HFFc6 (cell line): ENCODE data around the gene GPX3. TPM values are rescaled to one million over a fixed set of nuclear protein-coding genes. Genes with fewer than 3 reads are reported as not detected.
A peak's percentile ranks its signal among the peaks of the same experiment; 100 is the strongest.

Source experiments
- DNase-seq: peaks from one replicate; pipeline ENCODE4 v3.0.0-alpha.2; 2018
- H3K27ac Mint-ChIP-seq: 2 replicates; pipeline ENCODE4 v1.8.0; 2020; ENCODE audit warnings: mild to moderate bottlenecking, mixed read lengths
- H3K27me3 Mint-ChIP-seq: 2 replicates; pipeline ENCODE4 v1.8.0; 2021; ENCODE audit warnings: mild to moderate bottlenecking, moderate library complexity, mixed read lengths; ENCODE audit not compliant: insufficient read depth
- H3K36me3 Mint-ChIP-seq: 2 replicates; pipeline ENCODE4 v1.8.0; 2021; ENCODE audit warnings: low read depth, mixed read lengths
- H3K4me1 Mint-ChIP-seq: 2 replicates; pipeline ENCODE4 v1.8.0; 2020; ENCODE audit warnings: low read depth, mixed read lengths
- H3K4me3 Mint-ChIP-seq: 2 replicates; pipeline ENCODE4 v1.8.0; 2020; ENCODE audit warnings: mild to moderate bottlenecking, moderate library complexity, mixed read lengths
- H3K9me3 Mint-ChIP-seq: 2 replicates; pipeline ENCODE4 v1.8.0; 2020; ENCODE audit warnings: mild to moderate bottlenecking, mixed read lengths
- CTCF ChIP-seq: fragments of 200-600 bp; sonication (generic); IDR thresholded peaks from 2 replicates; pipeline ENCODE4 v1.5.0; 2021; ENCODE audit warnings: antibody characterized with exemption, mild to moderate bottlenecking
- total RNA-seq, 6 experiments: library from RNA; stranded (reverse); fragmentation: NEBNext Ultra II Directional; extraction: Animal tissue kit (Norgen Biotek cat#: 25700); gene quantifications; 2 replicates in 1 of 6; 3 replicates in 5 of 6; pipeline ENCODE4 v1.2.3, GENCODE V29; 2021

Gene GPX3
- total RNA-seq, 6 experiments from 2014 or later, result 0.66 to 1.2 (median 0.77) TPM

GRCh38 chr5:151071021-151071420 is 50.6 kb downstream of the GPX3 start:
- TF ChIP-seq CTCF, result no peak
- Mint-ChIP-seq H3K27ac (peak overlapping the region; percentile 73), H3K4me3 (no peak overlapping the region), H3K4me1 (peaks cover 78% of the 10 kb centered on the region), H3K9me3 (no peaks in the 10 kb centered on the region), H3K36me3 (peaks cover 18% of the 10 kb centered on the region), H3K27me3 (no peaks in the 10 kb centered on the region)
- DNase-seq, result no peak

GRCh38 chr5:151071848-151072629 is 51.6 kb downstream of the GPX3 start:
- DNase-seq, result no peak
- Mint-ChIP-seq H3K9me3 (no peaks in the 10 kb centered on the region), H3K36me3 (peaks cover 29% of the 10 kb centered on the region), H3K4me1 (peaks cover 82% of the 10 kb centered on the region), H3K27ac (peak overlapping the region; percentile 88), H3K4me3 (peak overlapping the region; percentile 67), H3K27me3 (no peaks in the 10 kb centered on the region)
- no peak for TF ChIP-seq CTCF

GRCh38 chr5:151072630-151073025 is 52.2 kb downstream of the GPX3 start:
- DNase-seq, result peak; percentile 81
- Mint-ChIP-seq H3K4me3 (peak overlapping the region; percentile 67), H3K27me3 (no peaks in the 10 kb centered on the region), H3K27ac (peak overlapping the region; percentile 88), H3K36me3 (peaks cover 27% of the 10 kb centered on the region), H3K4me1 (peaks cover 85% of the 10 kb centered on the region), H3K9me3 (no peaks in the 10 kb centered on the region)
- no peak for TF ChIP-seq CTCF

GRCh38 chr5:151073280-151073679 is 52.9 kb downstream of the GPX3 start:
- H3K27ac Mint-ChIP-seq, result peak overlapping the region; percentile 88
- H3K9me3 Mint-ChIP-seq, result no peaks in the 10 kb centered on the region
- no peak overlapping the region for H3K4me3 Mint-ChIP-seq
- no peak for TF ChIP-seq CTCF
- DNase-seq, result no peak
- peaks cover 28% of the 10 kb centered on the region for H3K36me3 Mint-ChIP-seq
- H3K27me3 Mint-ChIP-seq, result no peaks in the 10 kb centered on the region
- H3K4me1 Mint-ChIP-seq, result peaks cover 85% of the 10 kb centered on the region

- peaks cover 32% of the 10 kb centered on the region for H3K36me3 Mint-ChIP-seq
- H3K4me1 Mint-ChIP-seq, result peaks cover 85% of the 10 kb centered on the region
- H3K27ac Mint-ChIP-seq, result peak overlapping the region; percentile 53
- no peak overlapping the region for H3K4me3 Mint-ChIP-seq
- TF ChIP-seq CTCF, result no peak
- H3K27me3 Mint-ChIP-seq, result no peaks in the 10 kb centered on the region
- no peak for DNase-seq
- no peaks in the 10 kb centered on the region for H3K9me3 Mint-ChIP-seq
Measured at GRCh38 chr5:151074557-151074956, 54.2 kb downstream of the GPX3 start.
